Cardiac fibroblast (primary cell): ENCODE data around the gene UMAD1.

ENCODE experiments used
- DNase-seq, 2 donors: peaks; one replicate each; pipeline versions ENCODE4 v3.0.0 to v3.0.0-alpha.2; 2010; ENCODE audit warnings: low read depth in 2 of 2
- H3K4me3 ChIP-seq, 2 donors: replicated peaks in 1 of 2; 1 replicate in 1 of 2; 2 replicates in 1 of 2; pipeline ENCODE4 v1.5.1; 2011; ENCODE audit warnings: low read depth in 2 of 2, low read length in 2 of 2, mild to moderate bottlenecking in 2 of 2, moderate library complexity in 1 of 2
- TF ChIP-seq, protein P1 (sequence below): IDR thresholded peaks from one replicate; pipeline ENCODE4 v1.5.1; 2011; ENCODE audit warnings: low read depth, mild to moderate bottlenecking, low read length, inconsistent platforms

Gene UMAD1

DNA sequence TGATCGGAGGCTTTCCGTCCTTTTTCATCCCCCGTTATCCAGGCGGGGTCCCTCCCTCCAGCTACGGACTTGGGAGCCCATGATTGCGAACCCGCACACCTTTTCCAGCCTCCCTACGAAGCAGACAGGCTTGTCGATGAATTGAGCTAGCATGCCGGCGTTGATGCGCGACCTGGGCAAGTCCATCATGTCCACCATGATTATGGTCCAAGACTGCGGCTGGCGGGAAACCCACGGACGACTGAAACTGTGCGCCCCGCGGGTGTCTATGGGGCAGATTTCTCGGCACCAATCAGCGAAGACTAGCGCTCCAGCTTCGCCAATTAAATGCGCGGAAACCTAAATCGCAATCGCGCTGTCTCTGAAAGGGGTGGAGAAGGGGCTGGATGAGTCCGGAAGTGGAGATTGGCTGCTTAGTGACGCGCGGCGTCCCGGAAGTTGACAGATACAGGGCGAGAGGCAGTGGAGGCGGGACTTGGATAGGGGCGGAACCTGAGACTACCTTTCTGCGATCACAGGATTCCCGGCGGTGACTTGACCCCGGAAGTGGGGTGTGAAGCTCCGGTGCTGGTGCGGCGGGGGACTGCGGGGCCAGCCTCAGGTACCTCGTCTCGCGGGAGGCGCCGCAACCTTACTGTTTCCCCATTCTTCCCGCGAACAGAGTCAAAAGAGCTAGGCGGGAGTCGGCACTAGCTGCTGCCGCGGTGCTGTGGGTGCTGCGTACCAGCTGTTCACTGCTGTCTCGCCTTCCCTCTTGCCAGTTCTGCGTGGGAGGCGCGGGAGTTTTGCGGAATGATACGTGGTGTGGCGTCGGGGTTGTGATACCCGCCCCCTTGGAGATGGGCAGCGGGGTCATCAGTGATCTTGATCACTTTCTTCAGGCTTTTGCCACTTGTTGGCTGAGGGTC is at the start of gene UMAD1:
Gene UMAD1 (plus strand): TSS at position 532 of the 908 bp plus-strand sequence. CDS start 32,620 bp downstream, outside the sequence.
- TF ChIP-seq, protein P1, sequence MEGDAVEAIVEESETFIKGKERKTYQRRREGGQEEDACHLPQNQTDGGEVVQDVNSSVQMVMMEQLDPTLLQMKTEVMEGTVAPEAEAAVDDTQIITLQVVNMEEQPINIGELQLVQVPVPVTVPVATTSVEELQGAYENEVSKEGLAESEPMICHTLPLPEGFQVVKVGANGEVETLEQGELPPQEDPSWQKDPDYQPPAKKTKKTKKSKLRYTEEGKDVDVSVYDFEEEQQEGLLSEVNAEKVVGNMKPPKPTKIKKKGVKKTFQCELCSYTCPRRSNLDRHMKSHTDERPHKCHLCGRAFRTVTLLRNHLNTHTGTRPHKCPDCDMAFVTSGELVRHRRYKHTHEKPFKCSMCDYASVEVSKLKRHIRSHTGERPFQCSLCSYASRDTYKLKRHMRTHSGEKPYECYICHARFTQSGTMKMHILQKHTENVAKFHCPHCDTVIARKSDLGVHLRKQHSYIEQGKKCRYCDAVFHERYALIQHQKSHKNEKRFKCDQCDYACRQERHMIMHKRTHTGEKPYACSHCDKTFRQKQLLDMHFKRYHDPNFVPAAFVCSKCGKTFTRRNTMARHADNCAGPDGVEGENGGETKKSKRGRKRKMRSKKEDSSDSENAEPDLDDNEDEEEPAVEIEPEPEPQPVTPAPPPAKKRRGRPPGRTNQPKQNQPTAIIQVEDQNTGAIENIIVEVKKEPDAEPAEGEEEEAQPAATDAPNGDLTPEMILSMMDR: no peak
- DNase-seq: peak; percentile 98 to 99
- H3K4me3 ChIP-seq: peak within 1 kb of the TSS; percentile 93 to 98

DNA sequence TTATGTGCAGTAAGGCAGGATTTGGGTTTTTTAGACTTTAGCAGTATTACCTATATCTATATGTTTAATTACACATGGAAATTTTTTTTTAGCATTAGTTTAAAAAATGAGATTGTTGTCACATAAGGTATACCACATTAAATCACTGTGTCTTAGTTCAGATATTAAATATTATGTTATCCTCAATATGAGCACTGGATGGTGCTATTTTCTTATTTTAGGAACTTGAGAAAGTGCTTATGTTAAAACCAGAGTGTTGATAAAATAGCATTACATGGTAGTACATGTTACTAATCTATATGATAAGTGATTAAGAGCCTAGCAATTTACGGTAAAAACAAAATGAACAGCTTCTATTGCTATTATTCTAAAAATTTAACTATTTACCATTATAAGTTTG is 45.1 kb upstream of the UMAD1 start:
- no peak overlapping the region for H3K4me3 ChIP-seq
- TF ChIP-seq, protein P1: no peak
- DNase-seq: peak; percentile 52 to 53

DNA sequence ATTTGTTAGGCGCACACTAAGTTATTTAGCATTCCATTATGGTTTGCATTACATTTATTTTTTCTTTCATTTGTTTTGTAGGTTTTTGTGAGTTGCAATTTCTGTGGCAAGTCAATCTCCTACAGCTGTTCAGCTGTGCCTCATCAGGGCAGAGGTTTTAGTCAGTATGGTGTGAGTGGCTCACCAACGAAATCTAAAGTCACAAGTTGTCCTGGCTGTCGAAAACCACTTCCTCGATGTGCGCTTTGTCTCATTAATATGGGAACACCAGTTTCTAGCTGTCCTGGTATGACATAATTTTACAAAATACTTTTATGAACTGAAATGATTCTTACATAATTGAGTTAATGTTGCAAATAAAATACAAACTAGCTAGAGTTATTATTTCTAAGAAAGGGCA is 44.4 kb upstream of the UMAD1 start:
- no peak overlapping the region for H3K4me3 ChIP-seq
- TF ChIP-seq, protein P1: no peak
- DNase-seq: no peak

DNA sequence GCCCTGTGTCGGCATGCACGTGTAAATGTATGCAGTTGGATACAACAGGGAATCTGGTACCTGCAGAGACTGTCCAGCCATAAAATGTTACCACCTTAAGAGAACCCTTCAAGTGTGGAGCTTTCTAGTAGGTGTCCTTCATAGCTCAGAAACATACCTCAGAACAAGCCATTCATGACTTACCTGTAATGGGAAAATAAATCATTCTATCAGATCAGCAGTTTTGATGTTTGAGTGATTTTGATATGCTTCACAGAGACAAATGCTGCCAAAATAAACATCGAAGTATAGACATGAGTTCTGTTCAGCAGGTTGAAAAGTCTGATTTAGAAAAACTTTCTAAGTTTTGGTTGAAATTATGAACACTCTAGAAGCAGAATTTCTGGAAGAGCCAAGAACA is 33.5 kb upstream of the UMAD1 start:
- no peak for DNase-seq
- TF ChIP-seq, protein P1: no peak
- no peak overlapping the region for H3K4me3 ChIP-seq

DNA sequence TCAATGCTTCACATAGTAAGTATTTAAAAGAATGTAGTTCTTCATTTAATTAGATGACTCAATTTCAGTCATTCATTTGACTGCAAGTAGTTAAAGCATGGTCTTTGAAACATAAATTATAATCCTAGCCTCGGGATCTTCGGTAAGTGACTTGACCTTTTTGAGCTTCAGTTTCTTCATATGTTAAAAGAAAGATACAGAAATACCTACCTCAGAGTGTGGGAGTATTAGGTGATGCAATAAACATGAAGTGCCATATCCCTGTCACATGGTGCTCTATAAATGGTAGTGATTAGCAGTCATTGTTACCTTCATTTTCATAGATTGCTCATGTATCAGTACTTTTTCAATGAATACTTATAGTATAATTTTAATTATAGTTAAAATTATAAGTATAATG is 31.2 kb upstream of the UMAD1 start:
- no peak for DNase-seq
- TF ChIP-seq, protein P1: no peak
- H3K4me3 ChIP-seq: no peak overlapping the region

DNA sequence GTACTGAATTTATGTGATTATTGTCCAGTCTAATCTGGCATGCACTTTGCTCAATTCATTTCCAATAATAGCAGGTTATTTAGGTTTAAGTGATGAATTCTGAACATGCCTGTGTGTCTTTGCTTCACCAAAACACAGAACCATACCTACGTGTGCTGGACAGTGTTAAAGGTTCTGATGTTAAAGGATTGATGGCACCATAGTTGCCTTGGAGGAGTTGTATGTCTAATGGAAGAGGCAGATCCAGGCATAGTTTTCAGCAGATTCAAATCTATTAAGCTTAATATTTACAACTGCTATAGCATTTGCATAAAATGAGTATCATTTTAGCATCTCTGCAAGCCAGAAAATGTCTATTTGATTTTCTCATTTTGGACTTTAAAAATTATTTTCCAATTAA is 28.0 kb upstream of the UMAD1 start:
- TF ChIP-seq, protein P1: no peak
- no peak overlapping the region for H3K4me3 ChIP-seq
- DNase-seq: no peak
